Stimulated activated CD8-positive, alpha-beta memory T cell treated with anti-CD3 and anti-CD28 coated beads, Interleukin-2, amount 100 ng/mL, for 1 hour (primary cell): Measurements from ENCODE around the gene CCNO.

ENCODE experiments used
- DNase-seq, 2 donors: peaks; one replicate each; pipeline ENCODE4 v3.0.0-alpha.2; 2020; ENCODE audit warnings: low read depth in 2 of 2

Gene CCNO

GRCh38 chr5:55222985-55223811 is 10.2 kb downstream of the CCNO start:
- no peak for DNase-seq

GRCh38 chr5:55222092-55222984 is 11.1 kb downstream of the CCNO start:
- DNase-seq: no peak

GRCh38 chr5:55220433-55221185 is 12.8 kb downstream of the CCNO start:
- no peak for DNase-seq

DNA sequence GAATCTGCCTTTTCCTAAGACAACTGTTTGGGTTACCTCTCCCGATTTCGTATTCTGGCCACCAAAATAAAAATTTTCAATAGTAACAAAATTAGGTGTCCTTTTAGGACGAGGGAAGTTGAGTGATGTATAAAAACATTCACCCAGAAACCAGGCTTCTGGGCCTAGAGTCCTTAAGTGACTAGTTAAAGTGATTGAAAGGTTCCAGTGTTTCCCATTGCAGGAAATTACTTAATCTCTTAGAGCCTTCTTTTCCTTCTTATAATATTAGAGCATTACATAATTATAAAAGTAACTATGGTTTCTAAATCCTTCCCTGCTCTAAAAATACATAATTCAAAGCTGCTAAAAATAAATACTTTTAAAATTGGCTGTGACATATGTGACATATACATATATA is 13.6 kb downstream of the CCNO start:
- no peak for DNase-seq

DNA sequence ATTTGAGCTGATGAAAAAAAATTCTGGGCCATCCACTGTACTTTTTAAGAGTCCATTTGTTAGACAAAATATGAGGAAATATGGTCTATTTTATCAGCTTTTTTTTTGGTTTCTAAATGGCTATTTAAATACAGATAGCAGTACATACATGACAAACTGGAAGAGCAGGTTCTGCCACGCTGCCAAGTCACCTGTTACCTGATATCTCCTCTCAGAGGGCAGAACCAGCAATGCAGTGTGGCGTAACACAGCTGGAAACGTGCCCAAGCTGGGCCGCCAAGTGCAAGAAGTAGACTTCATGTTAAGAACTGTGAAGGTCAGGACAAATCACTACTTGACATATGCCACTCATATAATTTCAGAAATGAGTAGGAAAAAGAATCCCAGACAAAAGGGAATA is 14.4 kb downstream of the CCNO start:
- DNase-seq: no peak

DNA sequence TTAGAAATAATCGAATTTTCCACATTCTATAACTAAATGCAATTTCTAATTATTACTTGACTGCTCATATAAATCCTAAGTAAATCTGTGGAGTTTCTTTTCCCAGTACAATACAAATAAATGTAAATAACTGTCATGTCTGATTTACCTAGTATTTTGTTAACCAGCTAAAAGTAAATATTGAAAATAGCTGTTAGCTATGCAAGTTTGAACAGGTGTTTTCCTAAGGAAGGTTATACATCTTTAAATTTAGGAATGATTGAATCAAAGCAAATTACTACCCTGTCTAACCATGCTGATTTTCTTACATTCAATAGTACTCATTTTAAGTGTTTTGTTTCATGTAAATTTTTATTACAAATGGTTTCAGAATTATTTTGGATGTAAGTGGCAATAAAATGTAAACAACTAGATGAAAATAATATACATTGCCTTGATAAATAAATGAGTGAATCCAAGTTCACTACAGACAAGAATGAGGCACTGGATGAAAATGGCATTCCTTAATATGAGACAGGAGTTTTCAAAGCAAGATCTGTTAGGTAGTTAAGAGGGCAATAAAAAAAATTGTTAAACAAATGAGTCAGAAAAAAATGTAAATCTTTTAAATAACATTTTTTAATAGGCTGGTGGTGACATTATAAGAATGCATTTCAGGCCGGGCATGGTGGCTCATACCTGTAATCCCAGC is 22.1 kb downstream of the CCNO start:
- DNase-seq: no peak

GRCh38 chr5:55205001-55205400 is 28.4 kb downstream of the CCNO start:
- DNase-seq: no peak

DNA sequence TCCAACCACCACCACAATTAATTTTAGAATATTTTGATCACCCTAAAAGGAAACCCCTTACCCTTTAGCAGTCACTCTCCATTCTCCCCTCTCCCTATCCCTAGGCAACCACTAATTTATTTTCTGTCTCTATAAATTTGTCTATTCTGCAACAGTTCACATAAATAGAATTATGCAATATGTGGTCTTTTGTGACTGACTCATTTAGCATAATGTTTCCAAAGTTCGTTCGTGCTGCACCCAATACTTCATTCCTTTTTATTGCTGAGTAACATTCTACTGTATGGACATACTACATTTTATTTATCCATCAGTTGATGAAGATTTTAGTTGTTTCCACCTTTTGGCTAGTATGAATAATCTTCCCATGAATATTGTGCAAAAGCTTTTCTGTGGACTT is 42.2 kb downstream of the CCNO start:
- no peak for DNase-seq

GRCh38 chr5:55188656-55189540 is 44.5 kb downstream of the CCNO start:
- no peak for DNase-seq

DNA sequence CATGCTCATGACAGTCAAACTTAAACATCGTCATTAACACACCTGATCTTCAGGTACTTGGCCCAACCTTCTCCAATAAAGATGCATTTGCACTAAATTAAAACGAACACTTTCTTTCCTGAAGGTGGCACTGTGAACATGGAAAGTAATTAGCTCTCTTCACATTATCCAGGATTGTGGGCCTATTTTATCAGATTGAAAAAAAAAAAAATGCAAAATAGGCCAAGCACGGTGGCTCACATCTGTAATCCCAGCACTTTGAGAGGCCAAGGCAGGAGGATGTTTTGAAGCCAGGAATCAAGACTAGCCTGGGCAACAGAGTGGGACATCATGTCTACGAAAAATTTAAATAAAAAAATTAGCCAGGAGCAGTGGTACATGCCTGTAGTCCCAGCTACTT is 46.0 kb downstream of the CCNO start:
- DNase-seq: no peak
